ENCODE data around the gene SEPHS2.

The SEPHS2 gene

GRCh38 chr16:30395155-30395991 lies 50.3 kb downstream of the SEPHS2 start, which contains the start of gene ZNF48 (continued):
- peak; percentile 62; the same call in 1 of the 2 replicates for TF ChIP-seq ZBTB44 (tag by site-specific recombination; IDR thresholded peaks at IDR 0.05)
- TF ChIP-seq ZNF121 (tag by site-specific recombination; IDR thresholded peaks at IDR 0.05) = no peak
- peak; percentile 66 for TF ChIP-seq PATZ1 (tag by site-specific recombination; IDR thresholded peaks at IDR 0.05)
- no peak for TF ChIP-seq ZNF362 (tag by site-specific recombination; IDR thresholded peaks at IDR 0.05)
- TF ChIP-seq ZSCAN23 (tag by site-specific recombination; IDR thresholded peaks at IDR 0.05) = no peak
- no peak for TF ChIP-seq ZNF658 (tag by site-specific recombination; IDR thresholded peaks at IDR 0.05)
- TF ChIP-seq ZNF248 (tag by site-specific recombination; IDR thresholded peaks at IDR 0.05) = no peak
- TF ChIP-seq KLF8 (tag by site-specific recombination; IDR thresholded peaks at IDR 0.05) = peak; percentile 94
- no peak for TF ChIP-seq ZNF530 (tag by site-specific recombination; IDR thresholded peaks at IDR 0.05; ENCODE audit: low read depth)
- no peak for TF ChIP-seq ZNF571 (tag by site-specific recombination; IDR thresholded peaks at IDR 0.05)
- no peak for TF ChIP-seq ZNF707 (tag by site-specific recombination; IDR thresholded peaks at IDR 0.05)
- TF ChIP-seq ZNF223 (tag by site-specific recombination; IDR thresholded peaks at IDR 0.05) = no peak
- no peak for TF ChIP-seq ZNF488 (tag by site-specific recombination; IDR thresholded peaks at IDR 0.05)
- TF ChIP-seq BCL11B (tag by site-specific recombination; IDR thresholded peaks at IDR 0.05; ENCODE audit: low read depth) = peak; percentile 37; the same call in 1 of the 2 replicates
- no peak; the same call in 1 of the 2 replicates for TF ChIP-seq ZBTB48 (tag by site-specific recombination; IDR thresholded peaks at IDR 0.05)
- peak; percentile 96 for TF ChIP-seq ZEB2 (tag by site-specific recombination; IDR thresholded peaks at IDR 0.05)
- TF ChIP-seq ZNF580 (tag by site-specific recombination; IDR thresholded peaks at IDR 0.05) = peak; percentile 44; the same call in 1 of the 2 replicates
- peak; percentile 65; the same call in 1 of the 2 replicates for TF ChIP-seq ZNF324 (tag by site-specific recombination; IDR thresholded peaks at IDR 0.05)
- peak; percentile 56 for TF ChIP-seq YY1 (tag by site-specific recombination; IDR thresholded peaks at IDR 0.05)
- peak; percentile 93 for TF ChIP-seq KLF10 (tag by site-specific recombination; IDR thresholded peaks at IDR 0.05)
- peak; percentile 44; the same call in 1 of the 2 replicates for TF ChIP-seq SCRT2 (tag by site-specific recombination; IDR thresholded peaks at IDR 0.05)
- no peak for TF ChIP-seq TRIM28 (IDR thresholded peaks at IDR 0.05; ENCODE audit: borderline replicate concordance, low read length)
- peak; percentile 71 for TF ChIP-seq YY2 (tag by site-specific recombination; IDR thresholded peaks at IDR 0.05)
- no peak for TF ChIP-seq ZNF670 (tag by site-specific recombination; IDR thresholded peaks at IDR 0.05; ENCODE audit: low read depth)
- TF ChIP-seq ZNF391 (tag by site-specific recombination; IDR thresholded peaks at IDR 0.05; ENCODE audit: borderline replicate concordance, low read depth) = peak; percentile 80; the same call in 1 of the 2 replicates
- no peak for TF ChIP-seq ZNF148 (tag by site-specific recombination; IDR thresholded peaks at IDR 0.05; ENCODE audit: borderline replicate concordance)
- TF ChIP-seq ZNF169 (tag by site-specific recombination; IDR thresholded peaks at IDR 0.05) = no peak

Measured in HEK293 (cell line).